SK-N-SH (cell line): ENCODE data around the gene TMX4.

ENCODE experiments used
- CTCF ChIP-seq: fragments of 200-600 bp; sonication (generic); IDR thresholded peaks from 2 replicates; pipeline ENCODE4 v1.6.1; 2017; ENCODE audit warnings: antibody characterized with exemption, mild to moderate bottlenecking, moderate library complexity
- EP300 ChIP-seq, 2 experiments: IDR thresholded peaks; 2 replicates each; pipeline versions ENCODE4 v1.4.0 to v1.6.1; 2012; ENCODE audit warnings: borderline replicate concordance in 1 of 2, low read depth in 1 of 2, low read length in 1 of 2
- EZH2phosphoT487 ChIP-seq: fragments of 200-600 bp; sonication (generic); IDR thresholded peaks from 2 replicates; pipeline ENCODE4 v1.6.1; 2017; ENCODE audit warnings: low read depth, mixed run types, mild to moderate bottlenecking, antibody characterized with exemption, moderate library complexity, borderline replicate concordance
- FOSL2 ChIP-seq: IDR thresholded peaks from 2 replicates; pipeline ENCODE4 v1.4.0; 2012; ENCODE audit warnings: low read depth, mild to moderate bottlenecking, moderate library complexity, borderline replicate concordance
- JUND ChIP-seq: IDR thresholded peaks from 2 replicates; pipeline ENCODE4 v1.4.0; 2012
- MAX ChIP-seq: IDR thresholded peaks from 2 replicates; pipeline ENCODE4 v1.4.0; 2012; ENCODE audit warnings: low read depth
- MXI1 ChIP-seq: IDR thresholded peaks from 2 replicates; pipeline ENCODE4 v1.6.1; 2012; ENCODE audit warnings: mild to moderate bottlenecking, low read depth, low read length, improper control_type of control experiment
- PBX3 ChIP-seq: IDR thresholded peaks from 2 replicates; pipeline ENCODE4; 2012
- RAD21 ChIP-seq: IDR thresholded peaks from 2 replicates; pipeline ENCODE4 v1.6.1; 2012; ENCODE audit warnings: mild to moderate bottlenecking, low read length
- SIN3A ChIP-seq: IDR thresholded peaks from 2 replicates; pipeline ENCODE4 v1.6.1; 2012; ENCODE audit warnings: low read depth, mild to moderate bottlenecking, low read length, moderate library complexity, borderline replicate concordance
- SMC3 ChIP-seq: IDR thresholded peaks from 2 replicates; pipeline ENCODE4 v1.6.1; 2012; ENCODE audit warnings: low read depth, low read length, improper control_type of control experiment
- TCF12 ChIP-seq: IDR thresholded peaks from 2 replicates; pipeline ENCODE4 v1.4.0; 2012
- USF1 ChIP-seq: IDR thresholded peaks from 2 replicates; pipeline ENCODE4 v1.4.0; 2012; ENCODE audit warnings: low read depth, borderline replicate concordance
- YY1 ChIP-seq: IDR thresholded peaks from 2 replicates; pipeline ENCODE4 v1.4.0; 2012; ENCODE audit warnings: low read depth, mild to moderate bottlenecking

GRCh38 chr20:7975851-7976414 is 43.6 kb downstream of the TMX4 start:
- no peak for TF ChIP-seq MXI1
- TF ChIP-seq FOSL2: no peak
- TF ChIP-seq YY1: no peak
- TF ChIP-seq CTCF: no peak
- TF ChIP-seq EZH2phosphoT487: no peak
- TF ChIP-seq PBX3: no peak
- no peak for TF ChIP-seq MAX
- TF ChIP-seq TCF12: no peak
- TF ChIP-seq USF1: no peak
- TF ChIP-seq JUND: no peak
- TF ChIP-seq SIN3A: no peak
- no peak for TF ChIP-seq EP300 (IDR thresholded peaks at IDR 0.05; ENCODE audit: borderline replicate concordance in 1 of 2, low read depth in 1 of 2, low read length in 1 of 2)
- TF ChIP-seq SMC3: no peak
- no peak for TF ChIP-seq RAD21
